Thyroid gland (tissue), 4 donors: ENCODE measurements around the gene SERTAD1. TPM values are rescaled to one million over a fixed set of nuclear protein-coding genes. Genes with fewer than 3 reads are reported as not detected.

ENCODE experiments used
- DNase-seq, 2 donors: peaks; one replicate each; pipeline ENCODE4 v3.0.0-alpha.2; 2019
- H3K27ac ChIP-seq, 3 donors: fragments of 200-600 bp; sonication (generic); 1 replicate in 2 of 3; 2 replicates in 1 of 3; pipeline ENCODE4 v1.5.1; 2016 to 2019; ENCODE audit warnings: mild to moderate bottlenecking in 1 of 3, moderate library complexity in 1 of 3
- H3K27me3 ChIP-seq: fragments of 200-600 bp; sonication (generic); one replicate; pipeline ENCODE4 v1.5.1; 2019
- H3K36me3 ChIP-seq, 2 donors: fragments of 200-600 bp; sonication (generic); one replicate each; pipeline ENCODE4 v1.5.1; 2016 to 2019
- H3K4me1 ChIP-seq, 2 donors: fragments of 200-600 bp; sonication (generic); one replicate each; pipeline ENCODE4 v1.5.1; 2017 to 2019
- H3K4me3 ChIP-seq, 3 donors: fragments of 200-600 bp; sonication (generic); replicated peaks in 1 of 3; 1 replicate in 2 of 3; 2 replicates in 1 of 3; pipeline ENCODE4 v1.5.1; 2016; ENCODE audit warnings: mild to moderate bottlenecking in 1 of 3
- H3K9me3 ChIP-seq: fragments of 200-600 bp; sonication (generic); one replicate; pipeline ENCODE4 v1.5.1; 2017
- CTCF ChIP-seq, 6 experiments: fragments of 200-600 bp in 3 of 6; fragments of 450-650 bp in 3 of 6; sonication (generic) in 3 of 6; IDR thresholded peaks; one replicate each; pipeline ENCODE4 v1.5.1; 2016 to 2019; ENCODE audit warnings: antibody characterized with exemption in 6 of 6, mild to moderate bottlenecking in 2 of 6, inconsistent platforms in 1 of 6, moderate library complexity in 1 of 6
- POLR2A ChIP-seq, 2 donors: fragments of 450-650 bp; IDR thresholded peaks; one replicate each; pipeline ENCODE4 v1.6.1; 2017; ENCODE audit warnings: antibody characterized with exemption in 2 of 2, mild to moderate bottlenecking in 2 of 2, moderate library complexity in 1 of 2
- WGBS, 2 donors: methylation state at CpG; one replicate each; pipeline ENCODE4 v1.1.5; 2017; 5-methylcytosine and 5-hydroxymethylcytosine counted together
- intact Hi-C: fragments of 100-400 bp; cut with DNase I; formaldehyde crosslinking; loops from one replicate; pipeline ENCODE4 v1.15.1; 2023
- total RNA-seq, 4 donors: library from RNA; depleted of rRNA; stranded (reverse); fragments of >200 nt; gene quantifications; one replicate each; pipeline ENCODE4 v1.2.3, GENCODE V29; 2016

Gene SERTAD1
- total RNA-seq, 4 donors from 2014 or later = 12.6 to 19.9 (median 15.1) TPM

DNA sequence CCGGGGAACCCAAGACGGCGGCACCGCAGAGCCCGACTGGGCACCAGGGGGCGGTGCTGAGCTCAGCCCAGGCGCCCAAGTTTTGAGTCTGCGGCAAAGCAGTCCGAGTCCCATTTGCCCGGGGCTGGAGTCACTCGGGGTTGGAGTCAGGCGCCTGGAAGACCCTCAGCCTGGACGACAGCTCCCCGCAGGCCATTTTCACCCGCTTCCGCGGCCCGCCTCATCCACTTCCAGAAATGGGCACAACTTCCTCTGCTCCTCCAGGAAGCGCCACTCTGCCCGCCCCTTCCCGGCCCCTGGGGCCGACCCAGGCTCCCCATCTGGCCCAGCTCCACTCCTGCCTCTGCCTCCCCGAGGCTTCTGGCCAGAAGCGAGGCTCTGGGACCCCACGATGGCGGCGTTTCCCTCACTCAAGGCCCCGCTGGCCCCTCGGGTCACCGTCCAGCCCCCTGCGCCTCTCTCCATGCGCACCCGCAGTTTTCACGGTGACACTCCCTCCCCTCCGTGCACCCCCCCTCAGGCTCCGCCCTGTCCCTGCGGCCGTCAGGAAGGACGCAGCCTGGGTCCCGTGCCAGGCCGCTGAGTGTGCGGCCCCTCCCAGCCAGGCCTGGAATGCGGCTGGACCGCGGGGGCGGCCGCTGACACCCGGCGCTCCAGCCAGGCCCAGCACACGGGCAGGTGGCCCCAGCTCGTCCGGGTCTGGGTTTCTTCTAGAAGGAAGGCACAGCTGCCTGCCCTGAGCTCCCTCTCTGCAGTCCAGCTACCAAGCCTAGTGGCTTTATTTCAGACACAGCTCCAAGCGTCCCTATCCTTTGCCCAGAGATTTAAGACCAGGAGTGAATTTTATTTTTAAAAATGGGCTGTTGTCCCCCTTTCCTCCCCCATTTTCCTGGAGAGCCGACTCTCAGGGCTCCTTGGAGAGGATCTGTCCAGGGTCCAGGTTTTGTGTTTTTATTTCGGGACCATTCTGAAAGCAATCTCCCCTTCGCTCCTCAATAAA is 4.7 kb downstream of the SERTAD1 start:
- Histone ChIP-seq H3K9me3 (no peaks in the 10 kb centered on the region), H3K27ac (peak overlapping the region; percentile 99 to 100 (median 99)), H3K4me3 (peak overlapping the region; percentile 37 to 59 (median 55)), H3K27me3 (no peaks in the 10 kb centered on the region), H3K4me1 (peaks cover 35 to 42% of the 10 kb centered on the region in 2 donors), H3K36me3 (peaks cover 9 to 10% of the 10 kb centered on the region in 2 donors)
- intact Hi-C loops = no loop called here
- peak; percentile 85 to 97 for TF ChIP-seq POLR2A (IDR thresholded peaks at IDR 0.05)
- TF ChIP-seq CTCF (IDR thresholded peaks at IDR 0.05) = peak; percentile 78 to 93 (median 90)
- WGBS, 2 donors = 1 to 3% methylated on average over 35 to 42 of the region's 56 CpGs
- peak; percentile 97 to 98 for DNase-seq

DNA sequence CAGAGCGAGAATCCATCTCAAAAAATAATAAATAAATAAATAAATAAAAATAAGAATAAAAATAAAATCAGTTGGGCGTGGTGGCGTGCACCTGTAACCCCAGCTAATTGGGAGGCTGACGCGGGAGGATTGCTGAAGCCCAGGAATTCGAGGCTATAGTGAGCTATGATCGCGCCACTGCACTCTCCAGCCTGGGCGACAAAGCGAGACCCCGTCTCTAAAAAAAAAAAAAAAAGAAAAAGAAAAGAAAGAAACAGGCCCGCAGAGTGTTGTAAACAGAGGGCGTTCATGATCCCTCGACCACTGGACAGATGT is 5.4 kb downstream of the SERTAD1 start:
- H3K36me3 ChIP-seq = peaks cover 9 to 10% of the 10 kb centered on the region in 2 donors
- WGBS, 2 donors = 49 to 56% methylated on average over 14 of the region's 14 CpGs
- H3K27me3 ChIP-seq = no peaks in the 10 kb centered on the region
- H3K4me1 ChIP-seq = peaks cover 38 to 42% of the 10 kb centered on the region in 2 donors
- peak overlapping the region; percentile 37 to 59 (median 55) for H3K4me3 ChIP-seq
- DNase-seq = no peak
- H3K9me3 ChIP-seq = no peaks in the 10 kb centered on the region
- H3K27ac ChIP-seq = peak overlapping the region; percentile 99 to 100 (median 99)
- intact Hi-C loops = no loop called here
- TF ChIP-seq CTCF (IDR thresholded peaks at IDR 0.05) (no peak), POLR2A (IDR thresholded peaks at IDR 0.05) (no peak)

GRCh38 chr19:40419780-40420179 is 6.0 kb downstream of the SERTAD1 start:
- Histone ChIP-seq H3K9me3 (no peaks in the 10 kb centered on the region), H3K36me3 (peaks cover 9 to 10% of the 10 kb centered on the region in 2 donors), H3K4me1 (peaks cover 45 to 49% of the 10 kb centered on the region in 2 donors), H3K27me3 (no peaks in the 10 kb centered on the region), H3K27ac (no peak overlapping the region), H3K4me3 (no peak overlapping the region)
- no peak for DNase-seq
- intact Hi-C loops = no loop called here
- WGBS, 2 donors = 80 to 93% methylated on average over 5 of the region's 5 CpGs
- TF ChIP-seq POLR2A (IDR thresholded peaks at IDR 0.05) (no peak), CTCF (IDR thresholded peaks at IDR 0.05) (no peak)

DNA sequence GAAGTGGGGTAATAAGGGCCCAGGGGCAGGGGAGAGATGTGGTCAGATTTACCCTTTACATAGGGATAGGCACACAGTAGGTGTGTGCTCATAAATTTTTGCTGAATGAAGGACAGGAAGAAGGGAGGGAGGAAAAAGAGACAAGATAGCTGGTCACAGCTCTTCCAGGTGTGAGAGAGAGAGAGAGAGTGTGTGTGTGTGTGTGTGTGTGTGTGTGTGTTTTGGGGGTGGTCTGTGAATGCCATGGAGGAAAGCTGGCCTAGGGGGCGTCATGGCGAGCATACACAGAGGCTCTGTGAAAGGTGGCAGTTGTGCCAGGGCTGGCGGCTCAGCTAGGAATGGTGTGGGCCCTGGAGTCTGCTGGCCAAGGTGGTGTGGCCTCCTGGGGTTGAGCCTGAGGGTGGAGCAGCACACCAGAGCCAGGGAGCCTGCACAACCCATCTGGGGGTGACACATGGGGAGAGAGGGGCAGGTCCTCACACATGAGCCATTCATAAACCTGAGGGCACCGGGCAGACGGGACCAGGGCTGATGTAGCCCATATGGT is 6.7 kb downstream of the SERTAD1 start:
- TF ChIP-seq POLR2A (IDR thresholded peaks at IDR 0.05) (no peak), CTCF (IDR thresholded peaks at IDR 0.05) (no peak)

DNA sequence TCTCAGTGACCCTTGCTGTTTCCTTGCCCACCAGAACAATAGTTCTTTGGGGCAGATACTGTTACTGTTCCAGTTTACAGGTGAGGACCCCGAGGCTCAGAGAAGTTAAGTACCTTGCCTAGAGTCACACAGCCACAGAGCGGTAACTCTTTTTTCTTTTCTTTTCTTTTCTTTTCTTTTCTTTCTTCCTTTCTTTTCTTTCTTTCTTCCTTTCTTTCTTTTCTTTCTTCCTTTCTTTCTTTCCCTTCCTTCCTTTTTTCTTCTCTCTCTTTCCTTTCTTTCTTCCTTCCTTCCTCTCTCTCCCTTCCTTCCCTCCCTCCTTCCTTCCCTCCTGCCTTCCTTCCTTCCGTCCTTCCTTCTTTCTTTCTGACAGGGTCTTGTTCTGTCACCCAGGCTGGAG is 7.8 kb downstream of the SERTAD1 start:
- Histone ChIP-seq H3K9me3 (no peaks in the 10 kb centered on the region), H3K27me3 (no peaks in the 10 kb centered on the region), H3K4me3 (no peak overlapping the region), H3K4me1 (peaks cover 39 to 41% of the 10 kb centered on the region in 2 donors), H3K27ac (peak overlapping the region in 2 of 3 donors; percentile 80 to 84), H3K36me3 (peaks cover 6 to 7% of the 10 kb centered on the region in 2 donors)
- DNase-seq = no peak
- 90 to 93% methylated on average over 3 of the region's 3 CpGs for WGBS, 2 donors
- TF ChIP-seq CTCF (IDR thresholded peaks at IDR 0.05) (no peak), POLR2A (IDR thresholded peaks at IDR 0.05) (no peak)
- intact Hi-C loops = no loop called here

More for the DNA sequence above, 6.7 kb downstream of the SERTAD1 start:
- H3K36me3 ChIP-seq = peaks cover 9 to 10% of the 10 kb centered on the region in 2 donors
- H3K9me3 ChIP-seq = no peaks in the 10 kb centered on the region
- intact Hi-C loops = no loop called here
- DNase-seq = no peak
- WGBS, 2 donors = 66 to 86% methylated on average over 3 to 5 of the region's 5 CpGs
- no peaks in the 10 kb centered on the region for H3K27me3 ChIP-seq
- no peak overlapping the region for H3K4me3 ChIP-seq
- no peak overlapping the region for H3K27ac ChIP-seq
- peaks cover 46 to 52% of the 10 kb centered on the region in 2 donors for H3K4me1 ChIP-seq
